DOHH2 (cell line): Measurements from ENCODE around the gene GPSM1.

ENCODE experiments used
- H3F3A ChIP-seq: fragments of 200-600 bp; sonication (generic), shearing (Covaris generic); 2 replicates; pipeline ENCODE4 v1.6.0; 2016; ENCODE audit warnings: antibody characterized with exemption, mild to moderate bottlenecking; ENCODE audit not compliant: control insufficient read depth, insufficient read depth
- H3K27ac ChIP-seq: fragments of 200-600 bp; sonication (generic); 2 replicates; pipeline ENCODE4 v1.5.1; 2014; ENCODE audit warnings: low read depth, mild to moderate bottlenecking, low read length, moderate library complexity
- H3K27me3 ChIP-seq: fragments of 200-600 bp; sonication (generic); 2 replicates; pipeline ENCODE4 v1.6.1; 2014; ENCODE audit warnings: mild to moderate bottlenecking, low read length, mixed read lengths; ENCODE audit not compliant: control insufficient read depth
- H3K36me3 ChIP-seq: fragments of 200-600 bp; sonication (generic); 2 replicates; pipeline ENCODE4 v1.6.1; 2014; ENCODE audit warnings: mild to moderate bottlenecking, low read length, moderate library complexity, mixed read lengths; ENCODE audit not compliant: control insufficient read depth
- H3K4me1 ChIP-seq: fragments of 200-600 bp; sonication (generic); 2 replicates; pipeline ENCODE4 v1.6.1; 2014; ENCODE audit warnings: mild to moderate bottlenecking, low read length, mixed read lengths; ENCODE audit not compliant: control insufficient read depth
- H3K4me2 ChIP-seq: fragments of 200-600 bp; sonication (generic); 2 replicates; pipeline ENCODE4 v1.6.0; 2014; ENCODE audit warnings: mild to moderate bottlenecking, low read length, moderate library complexity
- H3K4me3 ChIP-seq: fragments of 200-600 bp; sonication (generic); 2 replicates; pipeline ENCODE4 v1.5.1; 2014; ENCODE audit warnings: mild to moderate bottlenecking, low read length, mixed read lengths
- H3K79me2 ChIP-seq: fragments of 200-600 bp; sonication (generic); 2 replicates; pipeline ENCODE4 v1.6.1; 2014; ENCODE audit warnings: mild to moderate bottlenecking, low read length, mixed read lengths; ENCODE audit not compliant: control insufficient read depth
- H3K9me2 ChIP-seq: fragments of 200-600 bp; sonication (generic); replicated peaks from 2 replicates; pipeline ENCODE4 v1.6.1; 2014; ENCODE audit warnings: mild to moderate bottlenecking, low read length, mixed read lengths; ENCODE audit not compliant: control insufficient read depth
- H3K9me3 ChIP-seq: fragments of 200-600 bp; sonication (generic); 2 replicates; pipeline ENCODE4 v1.6.1; 2014; ENCODE audit warnings: antibody characterized with exemption, low read length, mixed read lengths; ENCODE audit not compliant: control insufficient read depth, insufficient read depth
- H4K20me1 ChIP-seq: fragments of 200-600 bp; sonication (generic); 2 replicates; pipeline ENCODE4 v1.6.0; 2014; ENCODE audit warnings: low read depth, mild to moderate bottlenecking, antibody characterized with exemption, low read length, moderate library complexity; ENCODE audit not compliant: control insufficient read depth, insufficient read depth
- CTCF ChIP-seq: fragments of 200-600 bp; sonication (generic); IDR thresholded peaks from one replicate; pipeline ENCODE4 v1.5.1; 2014; ENCODE audit warnings: antibody characterized with exemption, mild to moderate bottlenecking, low read depth, low read length; ENCODE audit not compliant: poor library complexity, severe bottlenecking
- EZH2phosphoT487 ChIP-seq: fragments of 200-600 bp; sonication (generic); IDR thresholded peaks from 2 replicates; pipeline ENCODE4 v1.6.1; 2017; ENCODE audit warnings: borderline replicate concordance, mild to moderate bottlenecking, antibody characterized with exemption, low read length, moderate library complexity, mixed read lengths

Gene GPSM1

GRCh38 chr9:136326761-136327303, 507 bp upstream of the GPSM1 start:
- H3K36me3 ChIP-seq: no peaks in the 10 kb centered on the region
- H3K4me2 ChIP-seq: no peak overlapping the region
- no peak overlapping the region for H3K27ac ChIP-seq
- H4K20me1 ChIP-seq: no peaks in the 10 kb centered on the region
- H3K79me2 ChIP-seq: no peaks in the 10 kb centered on the region
- H3F3A ChIP-seq: no peaks in the 10 kb centered on the region
- TF ChIP-seq EZH2phosphoT487: no peak
- H3K9me3 ChIP-seq: no peaks in the 10 kb centered on the region
- peaks cover 19% of the 10 kb centered on the region for H3K27me3 ChIP-seq
- H3K4me1 ChIP-seq: no peaks in the 10 kb centered on the region
- no peaks in the 10 kb centered on the region for H3K9me2 ChIP-seq
- no peak overlapping the region for H3K4me3 ChIP-seq

GRCh38 chr9:136328011-136328621, 777 bp downstream of the GPSM1 start:
- Histone ChIP-seq H3K36me3 (no peaks in the 10 kb centered on the region), H3K4me1 (no peaks in the 10 kb centered on the region), H4K20me1 (no peaks in the 10 kb centered on the region), H3K4me2 (no peak overlapping the region), H3K79me2 (no peaks in the 10 kb centered on the region), H3K4me3 (no peak overlapping the region), H3F3A (no peaks in the 10 kb centered on the region), H3K9me3 (no peaks in the 10 kb centered on the region), H3K9me2 (no peaks in the 10 kb centered on the region), H3K27me3 (peaks cover 19% of the 10 kb centered on the region), H3K27ac (no peak overlapping the region)
- TF ChIP-seq EZH2phosphoT487: no peak
- TF ChIP-seq CTCF: no peak

- no peaks in the 10 kb centered on the region for H3F3A ChIP-seq
- H3K4me3 ChIP-seq: no peak overlapping the region
- H3K27me3 ChIP-seq: peaks cover 19% of the 10 kb centered on the region
- H3K9me2 ChIP-seq: no peaks in the 10 kb centered on the region
- H3K4me2 ChIP-seq: no peak overlapping the region
- no peaks in the 10 kb centered on the region for H3K36me3 ChIP-seq
- H3K9me3 ChIP-seq: no peaks in the 10 kb centered on the region
- TF ChIP-seq CTCF (no peak), EZH2phosphoT487 (no peak)
- H4K20me1 ChIP-seq: no peaks in the 10 kb centered on the region
- H3K4me1 ChIP-seq: no peaks in the 10 kb centered on the region
- no peaks in the 10 kb centered on the region for H3K79me2 ChIP-seq
- H3K27ac ChIP-seq: no peak overlapping the region
Observed at GRCh38 chr9:136328622-136329041, 1.3 kb downstream of the GPSM1 start.

GRCh38 chr9:136329211-136329627, 1.9 kb downstream of the GPSM1 start:
- no peaks in the 10 kb centered on the region for H3K4me1 ChIP-seq
- H3K4me3 ChIP-seq: no peak overlapping the region
- no peaks in the 10 kb centered on the region for H3K9me3 ChIP-seq
- H3K4me2 ChIP-seq: no peak overlapping the region
- H3K36me3 ChIP-seq: no peaks in the 10 kb centered on the region
- TF ChIP-seq EZH2phosphoT487 (no peak), CTCF (no peak)
- H3K27ac ChIP-seq: no peak overlapping the region
- H4K20me1 ChIP-seq: no peaks in the 10 kb centered on the region
- H3F3A ChIP-seq: no peaks in the 10 kb centered on the region
- H3K79me2 ChIP-seq: no peaks in the 10 kb centered on the region
- peaks cover 19% of the 10 kb centered on the region for H3K27me3 ChIP-seq
- H3K9me2 ChIP-seq: no peaks in the 10 kb centered on the region
